Activated naive CD8-positive, alpha-beta T cell (primary cell): ENCODE results near the gene ZNF714.
"Not testable (repeated sequence)": the region's sequence is repeated elsewhere in the genome, so short reads cannot be mapped to it uniquely, and the experiment has no call there.

ENCODE experiments used
- H3K27ac Mint-ChIP-seq: one replicate; pipeline ENCODE4 v1.8.0; 2021; ENCODE audit warnings: mixed read lengths
- H3K27me3 Mint-ChIP-seq: one replicate; pipeline ENCODE4 v1.8.0; 2021; ENCODE audit warnings: mixed read lengths
- H3K36me3 Mint-ChIP-seq: one replicate; pipeline ENCODE4 v1.8.0; 2021; ENCODE audit warnings: mixed read lengths
- H3K4me1 Mint-ChIP-seq: one replicate; pipeline ENCODE4 v1.8.0; 2021; ENCODE audit warnings: low read depth, mixed read lengths
- H3K4me3 Mint-ChIP-seq: one replicate; pipeline ENCODE4 v1.8.0; 2021; ENCODE audit warnings: mild to moderate bottlenecking, mixed read lengths
- H3K9me3 Mint-ChIP-seq: one replicate; pipeline ENCODE4 v1.8.0; 2021; ENCODE audit warnings: low read depth, mixed read lengths

ZNF714 gene

DNA sequence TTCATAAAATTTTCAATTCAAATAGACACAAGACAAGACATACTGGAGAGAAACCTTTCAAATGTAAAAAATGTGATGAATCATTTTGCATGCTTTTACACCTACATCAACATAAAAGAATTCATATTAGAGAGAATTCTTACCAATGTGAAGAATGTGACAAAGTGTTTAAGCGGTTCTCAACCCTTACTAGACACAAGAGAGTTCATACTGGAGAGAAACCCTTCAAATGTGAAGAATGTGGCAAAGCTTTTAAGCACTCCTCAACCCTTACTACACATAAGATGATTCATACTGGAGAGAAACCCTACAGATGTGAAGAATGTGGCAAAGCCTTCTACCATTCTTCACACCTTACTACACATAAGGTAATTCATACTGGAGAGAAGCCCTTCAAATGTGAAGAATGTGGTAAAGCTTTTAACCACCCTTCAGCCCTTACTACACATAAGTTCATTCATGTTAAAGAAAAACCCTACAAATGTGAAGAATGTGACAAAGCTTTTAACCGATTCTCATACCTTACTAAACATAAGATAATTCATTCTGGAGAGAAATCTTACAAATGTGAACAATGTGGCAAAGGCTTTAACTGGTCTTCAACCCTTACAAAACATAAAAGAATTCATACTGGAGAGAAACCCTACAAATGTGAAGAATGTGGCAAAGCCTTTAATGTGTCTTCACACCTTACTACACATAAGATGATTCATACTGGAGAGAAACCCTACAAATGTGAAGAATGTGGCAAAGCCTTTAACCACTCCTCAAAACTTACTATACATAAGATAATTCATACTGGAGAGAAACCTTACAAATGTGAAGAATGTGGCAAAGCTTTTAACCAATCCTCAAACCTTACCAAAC, 35.3 kb downstream of the ZNF714 start:
- H3K36me3 Mint-ChIP-seq = peaks cover 50% of the 10 kb centered on the region
- no peak overlapping the region for H3K4me3 Mint-ChIP-seq
- no peaks in the 10 kb centered on the region for H3K27me3 Mint-ChIP-seq
- H3K9me3 Mint-ChIP-seq = peaks cover 33% of the 10 kb centered on the region
- no peaks in the 10 kb centered on the region for H3K4me1 Mint-ChIP-seq
- no peak overlapping the region for H3K27ac Mint-ChIP-seq

DNA sequence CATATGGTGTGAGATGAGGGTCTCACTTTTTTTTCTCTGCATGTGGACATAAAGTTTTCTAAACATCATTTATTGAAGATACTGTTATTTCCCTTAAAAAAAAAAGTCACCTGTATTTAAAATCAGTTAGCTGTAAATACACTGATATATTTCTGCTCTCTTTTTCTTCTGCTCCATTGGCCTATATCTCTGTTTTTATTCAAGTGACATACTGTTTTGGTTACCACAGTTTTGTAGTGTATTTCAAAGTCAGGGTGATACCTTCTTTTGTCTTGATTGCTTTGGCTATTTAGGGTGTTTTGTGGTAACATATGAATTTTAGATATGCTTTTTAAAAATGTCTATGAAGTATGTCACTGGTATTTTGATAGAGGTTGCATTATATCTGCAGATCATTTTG, 44.1 kb downstream of the ZNF714 start:
- Mint-ChIP-seq H3K9me3 (peaks cover 16% of the 10 kb centered on the region), H3K4me3 (no peak overlapping the region), H3K4me1 (peaks cover 5% of the 10 kb centered on the region), H3K27ac (no peak overlapping the region), H3K27me3 (no peaks in the 10 kb centered on the region), H3K36me3 (peaks cover 8% of the 10 kb centered on the region)

DNA sequence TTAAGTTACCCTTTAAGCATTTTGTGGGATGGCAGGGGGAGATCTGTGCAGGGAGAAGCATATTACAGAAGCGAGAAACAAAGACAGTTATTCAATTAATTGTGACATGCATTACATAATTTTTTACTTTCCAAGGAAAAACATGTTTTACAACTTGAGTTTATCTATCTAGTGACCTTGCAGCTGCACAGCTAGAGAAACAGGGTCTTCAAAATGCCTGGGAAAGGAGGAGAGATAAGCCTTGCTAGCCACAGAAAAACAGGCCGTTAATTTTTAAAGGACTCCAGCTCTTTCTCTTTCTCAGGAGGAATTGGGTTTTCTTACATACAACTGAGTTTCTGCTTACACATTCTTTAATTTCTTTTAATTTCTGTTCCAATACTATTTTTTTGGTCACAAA, 45.0 kb downstream of the ZNF714 start:
- Mint-ChIP-seq H3K36me3 (peaks cover 8% of the 10 kb centered on the region), H3K4me3 (no peak overlapping the region), H3K27me3 (no peaks in the 10 kb centered on the region), H3K4me1 (peaks cover 5% of the 10 kb centered on the region), H3K9me3 (peaks cover 16% of the 10 kb centered on the region), H3K27ac (no peak overlapping the region)

DNA sequence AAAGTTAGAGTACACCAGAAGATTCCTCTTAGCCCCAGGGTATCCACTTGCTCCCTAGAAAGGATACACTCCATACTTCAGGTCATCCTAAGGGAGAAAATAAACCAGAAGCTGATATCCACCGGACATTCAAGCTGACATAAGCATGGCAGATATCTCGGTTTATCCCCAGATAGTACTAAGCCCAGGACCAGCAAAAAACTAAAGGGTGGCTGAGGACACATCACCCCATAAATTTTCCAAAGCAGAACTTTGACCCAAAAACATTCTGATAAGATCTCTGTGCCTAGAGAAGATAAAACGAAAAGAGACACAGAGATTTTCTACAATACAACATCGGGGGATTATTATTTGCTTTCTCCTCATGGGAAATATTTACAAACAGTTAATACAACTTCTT, 45.9 kb downstream of the ZNF714 start:
- Mint-ChIP-seq H3K27ac (no peak overlapping the region), H3K4me1 (peaks cover 5% of the 10 kb centered on the region), H3K27me3 (no peaks in the 10 kb centered on the region), H3K9me3 (peaks cover 13% of the 10 kb centered on the region), H3K4me3 (no peak overlapping the region), H3K36me3 (peaks cover 7% of the 10 kb centered on the region)

DNA sequence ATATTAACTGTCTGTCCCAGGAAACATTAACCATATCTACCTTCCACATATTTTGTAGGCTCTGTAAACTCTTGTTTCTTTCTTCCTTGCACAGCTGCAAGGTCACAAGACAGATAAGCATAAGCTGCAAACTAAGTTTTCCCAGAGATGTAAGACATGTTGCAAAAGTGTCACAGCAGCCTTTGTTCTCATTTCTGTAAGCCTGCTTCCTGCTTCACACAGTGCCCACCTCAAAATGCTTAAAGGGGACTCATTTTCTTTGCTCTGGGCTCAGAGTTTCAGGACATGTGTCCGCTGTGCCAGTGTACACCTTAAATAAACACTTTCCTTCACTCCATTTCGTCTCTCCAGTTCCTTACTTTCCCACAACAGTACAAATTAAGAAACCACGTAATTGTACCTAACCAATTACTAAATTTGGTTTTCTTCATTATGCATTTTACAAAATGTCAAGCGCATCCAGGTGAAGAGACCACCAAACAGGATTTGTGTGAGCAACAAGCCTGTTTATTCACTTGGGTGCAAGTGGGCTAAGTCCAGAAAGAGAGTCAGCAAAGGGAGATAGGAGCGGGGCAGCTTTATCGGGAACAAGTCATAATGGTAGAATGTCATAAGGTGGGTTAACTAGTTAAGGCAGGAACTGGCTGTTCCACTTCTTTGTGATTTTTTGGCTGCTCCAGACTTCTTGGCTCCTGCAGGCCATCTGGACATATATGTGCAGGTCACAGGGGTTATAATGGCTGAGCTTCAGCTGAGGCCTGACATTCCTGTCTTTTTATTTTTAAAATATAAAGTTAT, 47.1 kb downstream of the ZNF714 start:
- Mint-ChIP-seq H3K4me1 (peaks cover 5% of the 10 kb centered on the region), H3K36me3 (peaks cover 7% of the 10 kb centered on the region), H3K27ac (no peak overlapping the region), H3K4me3 (no peak overlapping the region), H3K27me3 (peaks cover 2% of the 10 kb centered on the region), H3K9me3 (peaks cover 13% of the 10 kb centered on the region)

DNA sequence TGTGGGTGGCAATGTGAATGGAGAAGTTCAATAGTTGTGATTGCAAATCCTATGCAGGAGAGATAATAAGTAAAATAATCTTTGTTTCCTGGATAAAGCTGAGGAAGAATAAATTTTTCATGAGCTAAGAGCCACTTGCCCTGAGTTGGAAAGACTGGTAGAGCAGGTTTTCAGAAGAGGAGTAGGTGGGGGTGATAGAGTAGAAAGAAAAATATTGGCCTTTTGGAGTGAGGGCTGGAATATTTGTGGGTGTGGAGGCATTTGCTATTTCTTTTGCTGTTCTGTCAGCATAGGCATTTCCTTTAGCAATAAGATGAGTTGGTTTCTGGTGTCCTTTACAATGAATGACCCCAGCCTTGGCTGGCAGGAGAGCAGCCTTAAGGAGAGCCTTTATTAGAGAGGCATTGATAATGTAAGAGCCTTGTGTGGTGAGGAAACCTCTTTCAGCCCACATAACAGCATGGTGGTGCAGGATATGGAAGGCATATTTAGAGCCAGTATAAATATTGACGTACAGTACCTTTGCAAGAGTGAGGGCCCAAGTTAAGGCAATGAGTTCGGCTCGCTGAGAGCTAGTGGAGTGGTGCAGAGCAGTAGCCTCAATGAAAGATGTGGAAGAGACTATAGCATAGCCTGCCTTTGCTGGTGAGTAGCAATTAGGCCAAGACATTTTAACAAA, 48.2 kb downstream of the ZNF714 start:
- H3K36me3 Mint-ChIP-seq = peaks cover 7% of the 10 kb centered on the region
- H3K9me3 Mint-ChIP-seq = peaks cover 13% of the 10 kb centered on the region
- peaks cover 5% of the 10 kb centered on the region for H3K4me1 Mint-ChIP-seq

DNA sequence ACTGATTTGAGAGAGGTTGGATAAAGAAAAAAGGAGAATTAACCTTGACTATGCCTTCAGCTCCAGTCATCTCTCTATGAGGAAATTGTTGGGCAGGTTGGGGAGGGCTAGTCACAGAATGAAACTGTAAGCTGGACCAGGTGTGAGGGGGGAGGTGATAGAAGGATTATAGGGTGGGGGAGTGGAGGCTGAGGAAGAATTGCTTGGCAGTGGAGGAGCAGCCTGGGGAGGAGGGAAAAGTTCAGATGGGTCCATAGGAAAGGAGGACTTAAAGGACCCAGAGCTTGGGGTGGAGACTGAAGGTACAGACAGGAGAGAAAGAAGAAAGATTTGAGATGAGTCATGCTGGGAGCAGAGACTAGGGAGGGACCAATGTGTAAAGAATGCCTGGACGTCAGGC, 51.6 kb downstream of the ZNF714 start:
- Mint-ChIP-seq H3K36me3 (peaks cover 2% of the 10 kb centered on the region), H3K27me3 (peaks cover 4% of the 10 kb centered on the region), H3K4me1 (peaks cover 5% of the 10 kb centered on the region), H3K27ac (no peak overlapping the region), H3K4me3 (no peak overlapping the region), H3K9me3 (no peaks in the 10 kb centered on the region)

More for the DNA sequence above, 48.2 kb downstream of the ZNF714 start:
- Mint-ChIP-seq H3K4me3 (no peak overlapping the region), H3K27ac (no peak overlapping the region), H3K27me3 (peaks cover 4% of the 10 kb centered on the region)

DNA sequence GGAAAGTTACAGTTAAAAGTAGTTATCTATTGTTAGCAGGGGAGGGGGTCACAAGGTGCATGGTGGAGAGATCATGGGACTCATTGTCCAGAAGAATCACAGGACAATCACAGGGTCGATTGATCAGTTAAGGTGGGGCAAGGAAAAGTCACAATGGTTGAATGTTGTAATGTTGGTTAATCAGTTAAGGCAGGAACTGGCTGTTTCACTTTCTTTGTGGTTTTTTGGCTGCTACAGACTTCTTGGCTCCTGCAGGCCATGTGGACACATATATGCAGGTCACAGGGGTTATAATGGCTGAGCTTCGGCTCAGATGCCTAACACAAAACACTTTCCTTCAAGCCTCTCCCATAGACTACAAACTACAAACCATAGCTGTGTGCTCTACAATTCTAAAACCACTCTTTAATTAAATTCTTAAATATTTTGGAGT, 52.9 kb downstream of the ZNF714 start:
- no peaks in the 10 kb centered on the region for H3K9me3 Mint-ChIP-seq
- no peak overlapping the region for H3K4me3 Mint-ChIP-seq
- H3K27me3 Mint-ChIP-seq = peaks cover 4% of the 10 kb centered on the region
- H3K4me1 Mint-ChIP-seq = no peaks in the 10 kb centered on the region
- no peak overlapping the region for H3K27ac Mint-ChIP-seq
- H3K36me3 Mint-ChIP-seq = peaks cover 2% of the 10 kb centered on the region

DNA sequence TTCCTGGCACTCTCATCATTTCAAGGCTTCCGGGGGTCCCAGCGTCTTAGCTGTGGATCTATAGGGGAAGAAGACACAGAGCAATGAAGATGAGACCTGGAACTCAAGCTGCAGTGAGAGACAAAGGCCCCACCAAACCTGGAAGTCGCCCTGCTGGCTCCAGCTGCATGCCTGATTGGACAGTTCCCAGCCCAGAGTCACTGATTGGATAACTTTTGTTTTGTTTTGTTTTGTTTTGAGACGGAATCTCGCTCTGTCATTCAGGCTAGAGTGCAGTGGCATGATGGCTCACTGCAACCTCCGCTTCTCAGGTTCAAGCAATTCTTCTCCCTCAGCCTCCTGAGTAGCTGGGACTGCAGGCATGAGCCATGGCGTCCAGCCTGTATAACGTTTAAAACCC, 53.4 kb downstream of the ZNF714 start:
- Mint-ChIP-seq H3K4me3 (no peak overlapping the region), H3K27ac (no peak overlapping the region), H3K36me3 (peaks cover under 1% of the 10 kb centered on the region), H3K27me3 (peaks cover 4% of the 10 kb centered on the region), H3K9me3 (no peaks in the 10 kb centered on the region), H3K4me1 (no peaks in the 10 kb centered on the region)

DNA sequence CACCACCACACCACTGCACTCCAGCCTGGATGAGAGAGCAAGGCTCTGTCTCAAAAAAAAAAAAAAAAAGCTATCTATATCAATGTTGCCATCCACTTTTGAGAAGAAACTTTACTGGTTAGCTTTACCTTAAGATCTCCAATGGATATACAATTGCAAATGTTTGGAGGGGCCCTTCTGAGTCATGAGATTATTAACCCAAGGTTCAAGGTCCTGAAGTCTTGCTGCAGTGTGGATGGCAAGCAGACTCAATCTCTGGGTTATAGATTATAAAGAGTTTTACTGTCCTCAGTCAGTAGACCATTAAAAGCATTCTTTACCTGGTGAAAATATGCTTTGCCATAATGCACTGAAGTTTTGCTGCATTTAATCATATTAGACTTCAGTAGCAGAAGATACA, 56.1 kb downstream of the ZNF714 start:
- Mint-ChIP-seq H3K9me3 (no peaks in the 10 kb centered on the region), H3K4me3 (no peak overlapping the region), H3K36me3 (no peaks in the 10 kb centered on the region), H3K27me3 (peaks cover 4% of the 10 kb centered on the region), H3K27ac (no peak overlapping the region), H3K4me1 (peaks cover 13% of the 10 kb centered on the region)

DNA sequence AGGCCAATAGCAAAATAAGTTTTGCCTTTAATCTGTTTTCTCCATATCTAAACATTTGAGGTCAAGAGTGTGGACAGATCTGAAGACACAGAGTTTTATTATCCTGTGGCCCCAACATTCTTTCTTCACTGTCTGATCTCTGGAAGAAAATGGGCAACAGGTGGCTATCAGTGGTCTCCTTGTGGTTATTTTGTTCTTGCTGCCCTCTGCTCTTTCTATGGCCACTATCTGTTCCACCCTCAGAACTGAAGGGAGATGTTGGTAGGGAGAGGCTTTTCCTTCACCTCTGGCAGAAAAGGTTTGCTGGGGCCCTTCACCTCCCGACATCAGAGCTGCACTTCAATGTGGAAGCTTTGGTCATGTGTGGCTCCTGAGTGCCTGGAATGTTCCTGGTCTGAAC, 59.0 kb downstream of the ZNF714 start:
- not testable (repeated sequence) for H3K27me3 Mint-ChIP-seq, H3K27ac Mint-ChIP-seq, H3K4me3 Mint-ChIP-seq, H3K9me3 Mint-ChIP-seq
- H3K36me3 Mint-ChIP-seq = peaks cover 15% of the 10 kb centered on the region
- H3K4me1 Mint-ChIP-seq = peaks cover 36% of the 10 kb centered on the region

DNA sequence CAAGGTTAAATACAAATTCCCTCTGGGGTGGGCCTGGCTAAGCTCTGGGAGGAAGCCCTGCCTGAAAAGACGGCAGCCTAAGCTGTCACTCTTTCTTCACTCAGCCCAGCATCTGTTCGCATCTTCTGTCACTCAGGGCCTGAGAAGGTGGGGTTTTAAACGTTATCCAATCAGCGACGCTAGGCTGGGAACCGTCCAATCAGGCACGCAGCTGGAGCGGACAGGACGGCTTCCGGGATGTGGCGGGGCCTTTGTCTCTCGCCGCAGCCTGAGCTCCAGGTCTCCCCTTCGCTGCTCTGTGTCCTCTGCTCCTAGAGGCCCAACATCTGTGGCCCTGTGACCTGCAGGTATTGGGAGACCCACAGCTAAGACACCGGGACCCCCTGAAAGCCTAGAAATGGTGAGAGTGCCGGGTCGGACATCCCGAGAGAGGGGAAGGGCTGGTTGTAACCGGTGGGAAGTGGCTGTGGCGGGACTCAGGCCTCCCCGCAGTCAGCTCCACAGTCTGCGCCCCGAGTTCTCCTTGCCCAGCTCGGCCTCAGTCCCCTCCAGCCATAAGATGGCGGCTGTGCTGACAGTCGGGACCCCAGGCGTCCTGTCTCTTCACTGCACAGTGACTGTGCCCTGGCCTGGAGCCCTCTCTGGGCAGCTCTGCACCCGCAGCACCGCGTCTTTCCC, 59.9 kb downstream of the ZNF714 start, which contains the start of gene ZNF431:
Gene ZNF431 (plus strand): TSS at position 254 of the 678 bp plus-strand sequence. CDS start 144 bp downstream, at position 398.
- H3K4me3 Mint-ChIP-seq = peak within 1 kb of the TSS; percentile 98
- peaks cover 21% of the 10 kb centered on the region for H3K36me3 Mint-ChIP-seq
- peak within 1 kb of the TSS; percentile 93 for H3K27ac Mint-ChIP-seq
- H3K27me3 Mint-ChIP-seq = no peaks in the 10 kb centered on the region
- no peaks in the 10 kb centered on the region for H3K9me3 Mint-ChIP-seq
- peaks cover 42% of the 10 kb centered on the region for H3K4me1 Mint-ChIP-seq

DNA sequence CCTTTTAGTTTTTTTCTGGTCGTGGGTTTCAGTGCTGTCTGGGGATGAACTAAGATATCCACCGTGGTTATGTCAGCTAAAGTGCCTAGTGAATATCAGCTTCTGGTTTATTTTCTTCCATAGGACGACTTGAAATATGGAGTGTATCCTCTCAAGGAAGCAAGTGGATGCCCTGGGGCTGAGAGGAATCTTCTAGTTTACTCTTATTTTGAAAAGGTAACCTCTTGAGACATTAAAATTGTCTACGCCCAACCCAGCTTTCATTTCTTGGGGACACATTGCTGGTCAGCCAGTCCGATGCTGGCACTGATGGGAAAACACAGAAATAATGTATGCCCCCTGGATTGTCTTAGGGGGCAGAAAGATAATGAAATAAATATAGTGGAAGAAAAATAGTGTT, 61.4 kb downstream of the ZNF714 start:
- Mint-ChIP-seq H3K4me1 (peaks cover 46% of the 10 kb centered on the region), H3K36me3 (peaks cover 25% of the 10 kb centered on the region), H3K27ac (no peak overlapping the region), H3K9me3 (no peaks in the 10 kb centered on the region), H3K4me3 (peak overlapping the region; percentile 98), H3K27me3 (no peaks in the 10 kb centered on the region)

DNA sequence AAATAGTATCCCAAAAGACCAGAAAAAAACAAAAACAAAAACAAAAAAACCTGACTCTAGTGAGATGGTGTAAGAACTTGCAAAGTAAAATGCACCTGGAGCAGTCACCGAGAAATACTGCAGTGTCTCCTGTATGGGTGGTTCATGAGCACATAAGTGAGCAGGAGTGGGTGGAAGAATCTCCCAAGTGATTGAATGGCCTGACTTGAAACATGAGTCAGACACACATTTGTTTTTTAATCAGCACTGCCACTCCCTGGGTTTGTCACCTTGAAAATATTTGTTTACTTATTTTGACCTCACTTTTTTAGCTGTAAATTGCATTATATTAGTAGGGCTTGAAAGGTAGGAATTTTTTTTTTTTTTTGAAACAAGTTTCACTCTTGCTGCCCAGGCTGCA, 61.9 kb downstream of the ZNF714 start:
- peak overlapping the region; percentile 98 for H3K4me3 Mint-ChIP-seq

More for the DNA sequence above, 61.9 kb downstream of the ZNF714 start:
- Mint-ChIP-seq H3K9me3 (no peaks in the 10 kb centered on the region), H3K36me3 (peaks cover 27% of the 10 kb centered on the region), H3K27ac (peak overlapping the region; percentile 34), H3K27me3 (no peaks in the 10 kb centered on the region), H3K4me1 (peaks cover 47% of the 10 kb centered on the region)
